ENCODE measurements around the gene SLC25A4. TPM values are rescaled to one million over a fixed set of nuclear protein-coding genes. Genes with fewer than 3 reads are reported as not detected.

The SLC25A4 gene
- 30.4 and 33.3 TPM in 2 replicates for total RNA-seq

DNA sequence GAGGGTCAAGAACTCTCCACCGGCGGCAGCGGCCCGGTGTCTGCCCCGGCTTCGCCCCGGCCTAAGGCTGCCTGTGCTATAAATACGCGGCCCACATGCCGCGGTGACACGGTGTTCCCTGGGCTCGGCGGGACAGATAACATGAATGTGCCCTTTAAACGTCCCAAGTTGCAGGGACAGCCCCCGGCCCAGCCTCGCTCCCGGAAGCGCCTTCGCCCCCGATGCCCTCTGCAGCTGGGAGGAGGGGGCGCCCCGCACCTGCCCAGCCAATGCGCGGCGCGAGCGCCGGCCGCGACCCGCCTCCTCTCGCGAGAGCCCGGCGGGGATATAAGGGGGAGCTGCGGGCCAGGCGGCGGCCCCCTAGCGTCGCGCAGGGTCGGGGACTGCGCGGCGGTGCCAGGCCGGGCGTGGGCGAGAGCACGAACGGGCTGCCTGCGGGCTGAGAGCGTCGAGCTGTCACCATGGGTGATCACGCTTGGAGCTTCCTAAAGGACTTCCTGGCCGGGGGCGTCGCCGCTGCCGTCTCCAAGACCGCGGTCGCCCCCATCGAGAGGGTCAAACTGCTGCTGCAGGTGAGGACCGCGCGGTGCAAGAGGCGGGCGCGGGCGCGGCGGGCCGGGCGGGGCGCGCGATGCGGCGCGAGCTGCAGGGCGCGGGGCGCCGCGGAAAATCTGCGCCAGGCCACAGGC lies at the start of gene SLC25A4:
SLC25A4 (plus strand) TSS at position 355 of the 689 bp plus-strand sequence; CDS start at position 462, 107 bp downstream.

Other genes starting within 250 kb of the SLC25A4 start
- gene HELT, start 124.8 kb upstream of the SLC25A4 start, total RNA-seq, result not detected in 2 replicates
- 42.5 and 50.5 TPM in 2 replicates for gene CFAP97, start 60.7 kb downstream of the SLC25A4 start, total RNA-seq
- 43.3 and 52.8 TPM in 2 replicates for gene SNX25, start 66.3 kb downstream of the SLC25A4 start, total RNA-seq